GM21825 (cell line): Measurements from ENCODE around the gene BANP.
"Not testable (repeated sequence)": the region's sequence is repeated elsewhere in the genome, so short reads cannot be mapped to it uniquely, and the experiment has no call there.

Experiments
- ATAC-seq: cut with Tn5 transposase; IDR thresholded peaks from one replicate; pipeline ENCODE4 v1.9.1; 2021; ENCODE audit warnings: mild to moderate bottlenecking, moderate library complexity; ENCODE audit not compliant: unreplicated experiment

BANP gene

DNA sequence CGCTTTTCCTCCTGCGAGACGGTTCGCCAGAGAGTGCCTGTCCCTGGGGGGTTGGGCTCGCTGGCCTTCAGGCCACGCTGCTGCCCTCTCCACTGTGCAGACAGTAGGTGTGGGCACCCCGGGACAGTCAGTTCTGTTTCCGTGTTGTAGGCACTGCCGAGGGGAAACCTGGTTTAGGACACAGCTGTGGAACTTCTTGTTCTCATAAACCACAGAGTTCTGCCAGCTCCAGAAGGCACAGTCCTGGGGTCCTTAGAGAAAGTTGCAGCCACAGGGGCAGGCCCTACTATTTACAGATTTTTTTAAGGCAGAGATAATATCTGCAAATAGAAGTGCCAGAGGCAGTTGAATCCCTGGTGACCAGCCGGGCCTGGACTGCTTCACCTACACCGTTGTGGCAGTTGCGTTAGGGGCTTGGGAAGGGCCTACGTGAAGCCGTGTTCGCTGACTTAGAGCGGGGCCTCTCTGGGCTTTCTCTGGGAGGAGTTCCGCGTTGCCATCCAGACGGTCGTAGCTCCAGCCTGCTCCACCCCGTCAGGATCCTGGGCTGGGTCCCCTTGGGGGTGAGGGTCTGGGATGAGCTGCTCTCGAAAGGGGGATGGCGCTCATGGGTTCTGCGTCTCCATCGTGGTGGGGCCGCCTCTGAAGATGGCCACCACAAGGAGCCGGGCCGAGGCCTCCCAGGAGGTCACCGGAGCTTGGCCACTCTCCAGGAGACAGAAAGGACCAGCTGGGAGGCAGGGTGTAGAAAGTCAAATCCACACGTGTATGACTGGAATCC, 126.3 kb downstream of the BANP start:
- no peak for ATAC-seq

DNA sequence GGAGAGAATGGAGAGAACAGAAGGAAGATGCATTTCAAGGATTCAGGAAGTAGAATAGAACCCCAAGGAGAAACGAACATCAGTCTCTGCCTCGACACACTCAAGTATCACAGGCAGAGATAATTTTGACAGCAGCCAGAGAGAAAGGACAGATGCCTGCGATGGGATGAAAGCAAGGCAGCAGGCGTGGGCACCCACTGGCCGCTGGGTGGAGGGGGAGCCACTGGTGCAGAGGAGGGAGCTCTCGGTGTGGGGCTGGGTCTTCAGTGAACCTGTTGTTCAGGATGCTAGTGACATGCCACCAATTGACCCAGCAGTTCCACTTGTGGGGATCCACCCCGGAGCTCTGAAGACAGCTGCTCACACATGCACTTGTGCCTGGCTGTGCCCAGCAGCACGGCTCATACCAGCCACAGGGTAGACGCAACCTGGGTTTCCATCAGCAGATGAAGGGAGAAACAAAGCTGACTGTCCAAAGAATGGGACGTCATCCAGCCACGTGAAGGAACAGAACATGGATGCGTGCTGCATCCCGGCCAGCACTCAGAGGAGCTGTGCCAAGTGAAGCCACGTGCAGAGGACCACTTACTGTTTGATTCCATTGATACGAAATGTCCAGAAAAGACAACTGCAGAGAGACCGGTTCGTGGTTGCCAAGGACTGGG, 127.0 kb downstream of the BANP start:
- no peak for ATAC-seq

DNA sequence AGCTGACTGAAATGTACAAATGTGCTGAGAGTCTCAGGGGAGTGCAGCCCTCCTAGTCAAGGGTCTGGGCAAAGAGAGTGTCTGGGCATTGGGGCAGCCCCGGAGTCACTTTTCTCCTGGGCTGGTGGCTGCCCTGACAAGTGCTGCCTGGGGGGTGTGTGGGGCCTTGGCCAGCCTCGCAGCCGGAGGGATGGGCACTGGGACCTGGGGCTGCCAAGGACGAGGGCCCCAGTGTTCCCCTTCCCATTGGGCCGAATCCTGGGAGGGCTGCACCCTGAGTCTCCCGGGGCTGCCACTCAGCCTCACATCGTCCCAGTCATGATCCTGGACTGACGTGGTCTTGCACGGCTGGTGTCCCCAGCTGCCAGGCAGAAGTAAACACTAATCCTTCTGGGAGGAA, 132.3 kb downstream of the BANP start:
- no peak for ATAC-seq

GRCh38 chr16:88084881-88085280, 133.6 kb downstream of the BANP start:
- no peak for ATAC-seq

GRCh38 chr16:88086571-88087516, 135.6 kb downstream of the BANP start:
- no peak for ATAC-seq

DNA sequence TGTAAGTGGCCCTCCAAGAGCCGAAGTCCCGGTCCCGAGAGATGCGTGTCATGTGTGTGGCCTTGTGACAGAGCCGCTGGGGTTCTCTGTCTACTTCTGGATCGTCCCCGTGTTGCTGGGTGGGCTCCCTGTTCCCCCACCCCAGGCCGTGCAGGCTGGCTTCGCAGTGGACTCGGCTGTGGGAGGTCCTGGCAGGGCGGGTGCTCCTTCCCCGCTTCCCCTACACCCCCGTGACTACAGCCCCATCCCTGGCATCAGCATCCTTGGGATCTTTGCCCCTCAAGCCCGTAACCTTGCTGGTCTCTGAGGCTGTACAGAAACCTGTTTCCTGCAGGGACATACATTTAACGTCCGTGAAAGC, 136.3 kb downstream of the BANP start:
- no peak for ATAC-seq

GRCh38 chr16:88088161-88088581, 136.9 kb downstream of the BANP start:
- no peak for ATAC-seq

GRCh38 chr16:88088611-88089010, 137.4 kb downstream of the BANP start:
- ATAC-seq = not testable (repeated sequence)

DNA sequence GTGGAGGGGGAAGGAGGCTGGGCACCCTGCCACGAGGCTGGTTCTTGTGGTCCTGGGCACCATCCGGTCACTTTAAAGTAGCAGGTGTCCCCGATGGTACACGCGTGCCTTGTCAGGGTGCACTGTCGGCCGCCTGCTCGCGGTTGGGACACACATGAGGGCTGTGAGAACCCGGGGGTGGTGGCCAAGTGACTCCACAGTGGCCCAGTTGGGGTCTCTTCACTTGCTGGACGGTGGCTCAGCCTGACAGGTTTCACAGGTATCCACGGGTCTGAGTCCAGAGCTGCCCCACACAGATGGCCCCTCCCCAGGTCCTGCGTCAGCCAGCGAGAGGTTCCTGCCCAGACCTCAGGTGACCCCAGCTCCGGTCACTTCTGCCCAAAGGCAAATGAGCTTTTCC, 137.8 kb downstream of the BANP start:
- ATAC-seq = not testable (repeated sequence)

DNA sequence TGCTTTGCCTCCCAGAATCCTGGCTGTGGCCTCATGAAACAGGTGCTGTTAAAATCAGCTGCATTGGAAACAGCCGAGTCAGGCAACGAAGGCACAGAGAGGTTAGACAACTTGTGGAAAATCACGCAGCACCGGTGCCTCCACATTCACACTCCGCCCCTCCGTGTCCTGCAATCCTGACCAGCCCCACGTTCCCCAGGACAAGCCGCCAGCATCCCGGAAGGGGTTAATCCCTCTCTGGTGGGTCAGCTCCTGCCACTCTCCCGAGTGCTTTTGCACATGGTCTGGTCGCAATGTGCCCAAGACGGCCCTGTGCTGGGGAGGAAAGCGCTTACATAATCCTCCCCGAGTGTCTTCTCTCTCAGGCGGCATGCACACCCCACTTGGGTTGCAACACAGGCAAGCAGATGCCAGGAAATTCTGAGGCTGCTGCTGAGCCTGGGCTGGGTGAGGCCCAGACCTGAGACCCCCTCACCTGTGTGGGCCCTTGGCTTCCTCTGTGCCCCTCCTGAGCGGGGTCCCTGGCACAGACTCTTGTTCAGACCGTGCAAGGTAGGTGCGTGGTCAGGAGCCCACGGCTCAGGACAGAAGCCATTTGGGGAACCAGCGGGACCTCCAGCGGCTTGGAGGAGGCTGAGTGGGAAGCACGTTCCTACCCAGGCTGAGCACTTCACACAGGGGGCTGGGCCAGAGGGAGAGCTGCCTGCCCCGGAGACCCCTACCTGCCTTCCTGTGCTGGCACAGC, 138.6 kb downstream of the BANP start:
- ATAC-seq = not testable (repeated sequence)

- not testable (repeated sequence) for ATAC-seq
Measured at GRCh38 chr16:88090377-88091175, 139.3 kb downstream of the BANP start.

DNA sequence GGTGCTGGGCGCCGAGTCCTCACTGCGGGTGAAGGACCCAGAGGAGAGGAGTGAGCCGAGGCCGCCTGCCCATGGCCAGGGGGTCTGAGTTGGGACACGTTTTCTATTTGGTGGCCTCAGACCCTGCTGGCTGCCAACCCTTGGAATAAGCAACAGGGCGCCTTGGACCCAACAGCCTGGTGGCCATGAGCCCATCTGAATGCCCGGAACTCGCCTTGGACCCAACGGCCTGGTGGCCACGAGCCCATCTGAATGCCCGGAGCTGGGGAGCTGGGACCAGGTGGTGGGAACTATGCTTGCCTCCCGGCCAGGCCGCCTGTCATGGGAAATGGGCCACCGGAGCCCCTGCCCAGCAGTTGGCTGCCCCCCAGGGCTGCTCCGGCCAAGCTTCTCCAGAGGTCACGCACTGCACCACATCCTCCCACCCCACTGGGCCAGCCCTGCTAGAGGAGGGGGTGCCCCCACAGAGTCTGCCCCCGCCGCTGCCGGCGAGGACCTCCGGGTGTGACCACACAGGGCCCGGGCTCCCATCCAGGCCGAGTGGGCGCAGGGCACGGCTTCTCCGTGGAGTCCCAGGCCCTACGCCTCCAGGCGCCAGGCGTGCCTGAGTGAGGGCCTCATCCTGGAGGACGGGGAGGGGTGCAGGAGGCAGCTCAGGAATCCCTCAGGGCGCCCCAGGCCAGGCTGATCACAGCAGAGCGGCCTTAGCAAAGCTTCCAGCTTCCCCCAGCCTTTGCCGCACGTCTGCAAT, 140.2 kb downstream of the BANP start:
- not testable (repeated sequence) for ATAC-seq

DNA sequence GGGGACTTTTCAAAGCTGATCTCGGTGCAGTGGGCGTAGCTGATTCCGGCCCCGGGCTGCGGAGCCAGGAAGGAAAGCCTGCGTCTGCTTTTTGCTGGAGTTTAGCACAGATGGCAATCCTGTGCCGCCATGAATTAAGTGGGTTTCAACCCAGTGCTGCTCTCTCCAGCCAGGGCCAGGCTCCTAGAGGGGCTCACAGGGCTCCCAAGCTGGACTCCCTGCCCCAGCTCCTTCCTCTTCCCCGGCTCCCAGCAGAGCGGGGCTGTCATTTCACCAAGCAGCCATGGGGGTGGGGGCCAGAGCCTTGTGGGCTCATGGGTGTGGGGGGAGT, 140.7 kb downstream of the BANP start:
- ATAC-seq = not testable (repeated sequence)

GRCh38 chr16:88092791-88093555, 141.7 kb downstream of the BANP start:
- not testable (repeated sequence) for ATAC-seq

DNA sequence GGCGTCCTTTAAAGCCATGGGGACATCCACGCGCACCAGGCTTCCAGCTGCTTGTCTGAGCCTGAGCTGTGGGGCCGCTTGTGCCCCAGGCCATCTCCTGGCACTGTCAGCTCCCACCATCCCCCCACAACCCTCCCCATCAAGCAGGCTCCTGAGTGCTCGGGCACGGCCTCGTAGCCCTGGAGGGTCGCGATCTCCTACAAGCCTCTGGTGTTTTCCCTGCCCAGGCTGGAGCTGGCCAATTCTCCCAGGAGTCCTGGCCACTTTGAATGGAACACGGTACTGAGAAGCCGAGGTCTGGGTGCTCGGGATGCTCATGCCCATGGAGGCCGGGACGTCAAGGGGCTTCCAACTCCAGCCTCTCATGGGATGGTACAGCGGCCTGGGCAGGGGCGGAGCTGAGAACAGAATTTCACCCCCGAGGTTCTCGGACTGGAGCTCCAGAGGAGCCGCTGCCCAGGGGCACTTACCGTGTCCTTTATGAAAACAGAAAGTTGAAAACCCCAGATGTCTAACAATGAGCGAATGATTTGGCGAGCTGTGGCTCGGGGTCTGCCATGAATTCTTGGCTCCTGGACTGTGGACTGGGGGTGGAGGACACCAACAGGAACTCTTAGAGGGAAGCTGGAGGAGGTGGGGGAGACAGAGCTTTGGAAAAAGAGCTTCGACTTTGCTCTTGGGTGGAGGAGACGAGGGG, 142.5 kb downstream of the BANP start:
- ATAC-seq = not testable (repeated sequence)

- ATAC-seq = not testable (repeated sequence)
Measured at GRCh38 chr16:88094253-88094575, 143.0 kb downstream of the BANP start.

DNA sequence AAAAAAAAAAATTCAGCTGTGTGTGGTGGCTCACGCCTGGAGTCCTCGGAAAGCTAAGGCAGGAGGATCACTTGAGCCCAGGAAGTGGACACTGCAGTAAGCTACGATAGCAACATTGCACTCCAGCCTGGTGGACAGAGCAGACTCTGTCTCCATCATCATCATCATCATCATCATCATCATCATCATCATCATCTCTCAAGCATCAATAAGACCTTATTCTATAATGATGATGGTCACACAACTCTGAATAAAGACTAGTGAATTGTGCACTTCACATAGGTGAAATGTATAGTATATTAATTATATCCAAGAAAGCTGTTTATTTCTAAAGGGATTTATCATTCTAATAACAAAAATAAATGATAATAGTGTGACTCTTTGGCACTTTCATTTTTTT, 143.7 kb downstream of the BANP start:
- not testable (repeated sequence) for ATAC-seq

- not testable (repeated sequence) for ATAC-seq
Measured at GRCh38 chr16:88096659-88097058, 145.4 kb downstream of the BANP start.
